ENCODE results near the gene DOHH.

- no peak for TF ChIP-seq EZH2phosphoT487 (IDR thresholded peaks at IDR 0.05; ENCODE audit: low read length)
- TF ChIP-seq CTCF (IDR thresholded peaks at IDR 0.05; ENCODE audit: low read length): no peak
Measured at GRCh38 chr19:3539756-3540118, 39.3 kb upstream of the DOHH start.

Measured in MM.1S (cell line).